Keratinocyte (primary cell): Measurements from ENCODE around the gene RANBP17. TPM values are rescaled to one million over a fixed set of nuclear protein-coding genes. Genes with fewer than 3 reads are reported as not detected.

Experiments used
- DNase-seq: peaks from one replicate; pipeline ENCODE4 v3.0.0-alpha.2; 2011; ENCODE audit warnings: low read depth, missing footprints, low spot score
- FAIRE-seq: peaks from 2 replicates; lab custom pipeline; 2011; peaks lifted over from hg19 to GRCh38; lab: Jason Lieb, UNC
- H2AFZ ChIP-seq: 2 replicates; pipeline ENCODE4 v1.6.0; 2012; ENCODE audit warnings: low read length, control low read depth, inconsistent platforms; ENCODE audit not compliant: control insufficient read depth
- H3K27ac ChIP-seq: 2 replicates; pipeline ENCODE4 v1.5.1; 2011; ENCODE audit warnings: low read length; ENCODE audit not compliant: control insufficient read depth, insufficient read depth
- H3K27me3 ChIP-seq: 3 replicates; pipeline ENCODE4 v1.6.0; 2011; ENCODE audit warnings: low read length; ENCODE audit not compliant: control insufficient read depth, insufficient read depth; ENCODE audit errors: extremely low read depth
- H3K36me3 ChIP-seq, 2 experiments: 2 replicates in 1 of 2; 3 replicates in 1 of 2; pipeline ENCODE4 v1.5.1; 2011; ENCODE audit warnings: low read length in 2 of 2, mild to moderate bottlenecking in 1 of 2; ENCODE audit not compliant: control insufficient read depth in 2 of 2, insufficient read depth in 2 of 2; ENCODE audit errors: extremely low read depth in 1 of 2
- H3K4me1 ChIP-seq: 3 replicates; pipeline ENCODE4 v1.5.1; 2011; ENCODE audit warnings: low read length; ENCODE audit not compliant: control insufficient read depth, insufficient read depth; ENCODE audit errors: extremely low read depth
- H3K4me2 ChIP-seq: 3 replicates; pipeline ENCODE4 v1.6.0; 2011; ENCODE audit warnings: low read depth, low read length; ENCODE audit not compliant: control insufficient read depth, insufficient read depth; ENCODE audit errors: extremely low read depth
- H3K4me3 ChIP-seq, 3 experiments: fragments of 200-600 bp in 1 of 3; sonication (generic) in 1 of 3; 2 replicates in 2 of 3; 3 replicates in 1 of 3; pipeline ENCODE4 v1.5.1; 2011 to 2016; ENCODE audit warnings: low read length in 3 of 3, mild to moderate bottlenecking in 3 of 3, control low read depth in 2 of 3, inconsistent platforms in 1 of 3, low read depth in 1 of 3, mixed read lengths in 1 of 3, mixed run types in 1 of 3, moderate library complexity in 1 of 3; ENCODE audit not compliant: control insufficient read depth in 2 of 3, insufficient read depth in 2 of 3; ENCODE audit errors: extremely low read depth in 1 of 3
- H3K79me2 ChIP-seq: 2 replicates; pipeline ENCODE4 v1.6.0; 2012; ENCODE audit warnings: low read length; ENCODE audit not compliant: control insufficient read depth, insufficient read depth
- H3K9ac ChIP-seq: 3 replicates; pipeline ENCODE4 v1.6.0; 2011; ENCODE audit warnings: low read length; ENCODE audit not compliant: control insufficient read depth, insufficient read depth; ENCODE audit errors: extremely low read depth
- H3K9me1 ChIP-seq: 3 replicates; pipeline ENCODE4 v1.6.0; 2011; ENCODE audit warnings: low read length; ENCODE audit not compliant: control insufficient read depth, insufficient read depth; ENCODE audit errors: extremely low read depth
- H3K9me3 ChIP-seq: 2 replicates; pipeline ENCODE4 v1.5.1; 2012; ENCODE audit warnings: low read depth, low read length; ENCODE audit not compliant: control insufficient read depth
- H4K20me1 ChIP-seq: 3 replicates; pipeline ENCODE4 v1.6.0; 2011; ENCODE audit warnings: low read length; ENCODE audit not compliant: control insufficient read depth, insufficient read depth; ENCODE audit errors: extremely low read depth
- EZH2 ChIP-seq: IDR thresholded peaks from one replicate; pipeline ENCODE4 v1.6.1; 2012; ENCODE audit warnings: inconsistent platforms, mild to moderate bottlenecking, low read length, moderate library complexity
- dilution Hi-C: fragments of 300-500 bp; cut with MboI; formaldehyde crosslinking; loops from one replicate; pipeline ENCODE4 v1.7.0; 2020; ENCODE audit warnings: low sequenced_read_pairs; ENCODE audit not compliant: extremely low pct_ligation_motif_present
- polyA plus RNA-seq, 5 experiments: library from polyadenylated mRNA; depleted of rRNA in 3 of 5; stranded (reverse) in 3 of 5; stranded (forward) in 1 of 5; unstranded in 1 of 5; fragments of >200 nt; gene quantifications; 1 replicate in 1 of 5; 2 replicates in 3 of 5; 3 replicates in 1 of 5; pipeline versions ENCODE4 v1.2.1 to v1.2.3, GENCODE V29; 2011 to 2012; ENCODE audit warnings: missing spikeins in 2 of 5, low read depth in 1 of 5, low replicate concordance in 1 of 5
- TF ChIP-seq, protein P1 (sequence below), 3 experiments: IDR thresholded peaks in 1 of 3; conservative IDR thresholded peaks in 1 of 3; optimal IDR thresholded peaks in 1 of 3; 2 replicates in 2 of 3; 3 replicates in 1 of 3; pipeline versions ENCODE3 to v1.5.1; 2011; ENCODE audit warnings: low read length in 3 of 3, mild to moderate bottlenecking in 3 of 3, moderate library complexity in 2 of 3, control low read depth in 1 of 3, inconsistent platforms in 1 of 3; ENCODE audit not compliant: insufficient read depth in 2 of 3; ENCODE audit errors: extremely low read depth in 1 of 3

The RANBP17 gene
- polyA plus RNA-seq, 1 donor (not counting 4 experiments of a cell fraction or from before 2014, with no cell fraction given), result 0.97 TPM

GRCh38 chr5:171261904-171262303 is 400.1 kb downstream of the RANBP17 start:
- no peaks in the 10 kb centered on the region for H4K20me1 ChIP-seq
- H3K27ac ChIP-seq, result no peak overlapping the region
- no peaks in the 10 kb centered on the region for H3K79me2 ChIP-seq
- FAIRE-seq (no peak), DNase-seq (no peak)
- H3K4me3 ChIP-seq, result no peak overlapping the region
- no peaks in the 10 kb centered on the region for H3K27me3 ChIP-seq
- no peaks in the 10 kb centered on the region for H3K4me1 ChIP-seq
- no peaks in the 10 kb centered on the region for H3K9me3 ChIP-seq
- H2AFZ ChIP-seq, result no peak overlapping the region
- no peaks in the 10 kb centered on the region for H3K9me1 ChIP-seq
- no peak overlapping the region for H3K4me2 ChIP-seq
- no peaks in the 10 kb centered on the region for H3K36me3 ChIP-seq
- dilution Hi-C loops, result no loop called here
- no peak for TF ChIP-seq EZH2
- TF ChIP-seq, protein P1, sequence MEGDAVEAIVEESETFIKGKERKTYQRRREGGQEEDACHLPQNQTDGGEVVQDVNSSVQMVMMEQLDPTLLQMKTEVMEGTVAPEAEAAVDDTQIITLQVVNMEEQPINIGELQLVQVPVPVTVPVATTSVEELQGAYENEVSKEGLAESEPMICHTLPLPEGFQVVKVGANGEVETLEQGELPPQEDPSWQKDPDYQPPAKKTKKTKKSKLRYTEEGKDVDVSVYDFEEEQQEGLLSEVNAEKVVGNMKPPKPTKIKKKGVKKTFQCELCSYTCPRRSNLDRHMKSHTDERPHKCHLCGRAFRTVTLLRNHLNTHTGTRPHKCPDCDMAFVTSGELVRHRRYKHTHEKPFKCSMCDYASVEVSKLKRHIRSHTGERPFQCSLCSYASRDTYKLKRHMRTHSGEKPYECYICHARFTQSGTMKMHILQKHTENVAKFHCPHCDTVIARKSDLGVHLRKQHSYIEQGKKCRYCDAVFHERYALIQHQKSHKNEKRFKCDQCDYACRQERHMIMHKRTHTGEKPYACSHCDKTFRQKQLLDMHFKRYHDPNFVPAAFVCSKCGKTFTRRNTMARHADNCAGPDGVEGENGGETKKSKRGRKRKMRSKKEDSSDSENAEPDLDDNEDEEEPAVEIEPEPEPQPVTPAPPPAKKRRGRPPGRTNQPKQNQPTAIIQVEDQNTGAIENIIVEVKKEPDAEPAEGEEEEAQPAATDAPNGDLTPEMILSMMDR (optimal IDR thresholded peaks at IDR 0.05 in 1 of 3, IDR thresholded peaks at IDR 0.05 in 1 of 3, conservative IDR thresholded peaks at IDR 0.05 in 1 of 3; ENCODE audit: extremely low read depth in 1 of 3, insufficient read depth in 2 of 3, low read length in 3 of 3), result no peak
- H3K9ac ChIP-seq, result no peak overlapping the region

- Histone ChIP-seq H3K27ac (no peak overlapping the region), H3K36me3 (no peaks in the 10 kb centered on the region), H3K79me2 (no peaks in the 10 kb centered on the region), H4K20me1 (no peaks in the 10 kb centered on the region), H3K9ac (no peak overlapping the region), H3K4me1 (no peaks in the 10 kb centered on the region), H3K9me1 (no peaks in the 10 kb centered on the region), H3K4me2 (no peak overlapping the region), H3K27me3 (no peaks in the 10 kb centered on the region), H3K9me3 (no peaks in the 10 kb centered on the region), H3K4me3 (no peak overlapping the region), H2AFZ (no peak overlapping the region)
- no peak for DNase-seq
- dilution Hi-C loops, result no loop called here
- TF ChIP-seq, protein P1 (optimal IDR thresholded peaks at IDR 0.05 in 1 of 3, IDR thresholded peaks at IDR 0.05 in 1 of 3, conservative IDR thresholded peaks at IDR 0.05 in 1 of 3; ENCODE audit: extremely low read depth in 1 of 3, insufficient read depth in 2 of 3, low read length in 3 of 3), result no peak
- TF ChIP-seq EZH2, result no peak
- no peak for FAIRE-seq
These were observed 401.4 kb downstream of the RANBP17 start for GRCh38 chr5:171263181-171263580.
